T-helper 2 cell treated with Interferon-gamma antibody and Interleukin-4, amounts not matched to agents 5 μg/mL and 100 μg/mL, for 36 hours (primary cell): ENCODE data around the gene TDP1.
"Not testable (repeated sequence)": the region's sequence is repeated elsewhere in the genome, so short reads cannot be mapped to it uniquely, and the experiment has no call there.

Source experiments
- DNase-seq: peaks from one replicate; pipeline ENCODE4 v3.0.0; 2021; ENCODE audit warnings: low spot score
- H3K27ac Mint-ChIP-seq: one replicate; pipeline ENCODE4 v1.8.0; 2021; ENCODE audit warnings: mild to moderate bottlenecking, mixed read lengths
- H3K27me3 Mint-ChIP-seq: one replicate; pipeline ENCODE4 v1.8.0; 2021; ENCODE audit warnings: low read depth, mixed read lengths
- H3K36me3 Mint-ChIP-seq: one replicate; pipeline ENCODE4 v1.8.0; 2021; ENCODE audit warnings: low read depth, mixed read lengths
- H3K4me1 Mint-ChIP-seq: one replicate; pipeline ENCODE4 v1.8.0; 2021; ENCODE audit warnings: low read depth, mixed read lengths
- H3K4me3 Mint-ChIP-seq: one replicate; pipeline ENCODE4 v1.8.0; 2022; ENCODE audit warnings: mild to moderate bottlenecking, moderate library complexity, mixed read lengths
- H3K9me3 Mint-ChIP-seq: one replicate; pipeline ENCODE4 v1.8.0; 2021; ENCODE audit warnings: mixed read lengths

The TDP1 gene

DNA sequence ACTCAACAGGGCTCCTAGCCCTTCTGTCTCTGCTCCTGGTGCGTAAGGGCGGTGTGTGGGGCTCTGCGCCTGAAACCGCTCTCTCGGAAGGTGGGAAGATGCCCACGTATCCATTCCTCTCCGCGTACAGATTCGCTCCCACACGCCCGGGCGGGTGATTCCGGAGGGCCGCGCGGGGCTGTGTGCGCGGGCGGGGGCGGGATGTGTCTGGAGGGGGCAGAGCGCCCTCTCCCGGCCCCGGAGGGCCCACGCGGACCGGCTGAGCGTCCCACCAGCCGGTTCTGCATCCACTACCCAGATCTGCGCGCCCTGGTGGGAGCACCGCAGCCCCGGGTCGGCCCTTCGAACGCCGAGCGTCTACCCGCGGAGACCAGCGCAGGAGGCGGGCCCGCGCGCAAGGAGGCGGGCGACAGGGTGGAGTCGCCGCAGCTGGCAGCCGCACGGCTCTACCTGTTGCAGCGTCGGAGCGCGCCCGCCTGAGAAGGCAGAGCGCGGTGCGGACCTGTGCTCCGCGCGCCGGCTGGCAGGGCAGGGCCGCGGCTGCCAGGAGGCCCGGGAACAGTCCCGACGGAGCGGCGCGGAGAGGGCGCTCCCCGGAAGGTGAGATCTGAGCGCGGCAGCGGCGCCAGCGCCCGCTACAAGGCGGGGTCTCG lies 104.7 kb downstream of the TDP1 start:
- H3K27ac Mint-ChIP-seq: no peak overlapping the region
- H3K27me3 Mint-ChIP-seq: peaks cover 68% of the 10 kb centered on the region
- peak; percentile 68 for DNase-seq
- peak overlapping the region; percentile 73 for H3K4me3 Mint-ChIP-seq
- H3K4me1 Mint-ChIP-seq: peaks cover 18% of the 10 kb centered on the region
- no peaks in the 10 kb centered on the region for H3K9me3 Mint-ChIP-seq
- H3K36me3 Mint-ChIP-seq: no peaks in the 10 kb centered on the region

DNA sequence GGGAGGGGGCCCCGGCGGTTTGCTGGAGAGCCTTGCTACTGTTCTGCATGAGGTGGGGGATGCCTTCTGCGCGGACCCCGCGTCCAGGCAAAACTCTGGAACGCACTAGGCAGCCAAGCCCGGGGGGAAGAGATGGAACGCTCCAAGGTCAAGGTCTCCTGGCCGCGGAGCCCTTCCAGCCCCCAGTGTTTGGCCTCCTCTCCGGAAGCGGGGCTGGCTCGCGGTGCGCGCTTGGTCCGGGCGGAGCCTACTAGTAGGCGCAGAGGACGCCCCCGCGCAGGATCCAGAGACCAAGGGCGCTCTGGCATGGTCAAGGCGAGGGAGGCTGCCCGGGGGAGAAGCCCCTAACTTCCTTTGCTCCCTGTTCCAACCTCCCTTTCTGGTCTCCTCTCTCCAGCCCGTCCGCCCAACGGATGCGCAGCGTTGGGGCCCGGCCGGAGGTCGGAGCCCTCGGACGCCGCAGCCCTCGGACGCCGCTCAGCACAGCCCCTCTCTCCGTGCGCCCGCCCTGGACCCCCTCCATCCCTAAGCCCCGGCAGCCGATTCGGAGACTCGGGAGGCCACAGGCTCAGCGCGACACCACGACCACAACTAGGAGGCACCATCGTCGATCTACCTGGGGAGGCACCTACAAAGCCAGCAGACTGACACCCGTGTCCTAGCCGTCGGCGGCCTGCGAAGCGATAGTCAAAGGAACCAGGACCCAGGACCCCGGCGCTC lies 105.4 kb downstream of the TDP1 start:
- Mint-ChIP-seq H3K4me1 (peaks cover 18% of the 10 kb centered on the region), H3K27me3 (peaks cover 66% of the 10 kb centered on the region), H3K27ac (no peak overlapping the region), H3K36me3 (no peaks in the 10 kb centered on the region), H3K4me3 (peak overlapping the region; percentile 73), H3K9me3 (no peaks in the 10 kb centered on the region)
- no peak for DNase-seq

GRCh38 chr14:90061685-90062126 lies 106.0 kb downstream of the TDP1 start, which contains the start of gene KCNK13:
TSS of gene KCNK13 (plus strand) at chr14:90061994. CDS start at chr14:90062206, 212 bp downstream.
- H3K4me3 Mint-ChIP-seq: peak within 1 kb of the TSS; percentile 81
- H3K9me3 Mint-ChIP-seq: no peaks in the 10 kb centered on the region
- peaks cover 18% of the 10 kb centered on the region for H3K4me1 Mint-ChIP-seq
- H3K36me3 Mint-ChIP-seq: no peaks in the 10 kb centered on the region
- H3K27ac Mint-ChIP-seq: no peak within 1 kb of the TSS
- DNase-seq: no peak
- H3K27me3 Mint-ChIP-seq: peaks cover 66% of the 10 kb centered on the region

DNA sequence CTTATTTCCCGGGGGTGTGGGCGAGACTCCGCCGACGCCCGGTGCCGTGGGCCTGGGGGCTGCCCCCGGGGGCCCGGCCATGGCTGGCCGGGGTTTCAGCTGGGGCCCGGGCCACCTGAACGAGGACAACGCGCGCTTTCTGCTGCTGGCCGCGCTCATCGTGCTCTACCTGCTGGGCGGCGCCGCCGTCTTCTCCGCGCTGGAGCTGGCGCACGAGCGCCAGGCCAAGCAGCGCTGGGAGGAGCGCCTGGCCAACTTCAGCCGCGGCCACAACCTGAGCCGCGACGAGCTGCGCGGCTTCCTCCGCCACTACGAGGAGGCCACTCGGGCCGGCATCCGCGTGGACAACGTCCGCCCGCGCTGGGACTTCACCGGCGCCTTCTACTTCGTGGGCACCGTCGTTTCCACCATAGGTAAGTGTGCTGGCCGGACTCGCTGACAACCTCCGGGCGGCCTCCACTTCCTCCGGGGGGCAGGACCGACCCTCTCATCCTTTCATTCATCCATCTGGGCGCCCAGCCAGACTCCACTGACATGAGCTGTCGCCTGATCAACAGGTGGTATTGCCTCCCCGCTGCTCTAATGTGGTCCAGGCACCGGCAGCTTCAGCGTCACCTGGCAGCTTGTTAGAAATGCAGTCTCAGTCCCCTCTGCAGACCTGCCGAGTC lies 106.5 kb downstream of the TDP1 start:
- no peak overlapping the region for H3K27ac Mint-ChIP-seq
- H3K27me3 Mint-ChIP-seq: peaks cover 62% of the 10 kb centered on the region
- no peak for DNase-seq
- peak overlapping the region; percentile 81 for H3K4me3 Mint-ChIP-seq
- no peaks in the 10 kb centered on the region for H3K36me3 Mint-ChIP-seq
- no peaks in the 10 kb centered on the region for H3K9me3 Mint-ChIP-seq
- H3K4me1 Mint-ChIP-seq: peaks cover 18% of the 10 kb centered on the region

GRCh38 chr14:90062822-90063539 lies 107.3 kb downstream of the TDP1 start:
- Mint-ChIP-seq H3K4me3 (peak overlapping the region; percentile 81), H3K36me3 (no peaks in the 10 kb centered on the region), H3K9me3 (no peaks in the 10 kb centered on the region), H3K4me1 (peaks cover 18% of the 10 kb centered on the region), H3K27ac (no peak overlapping the region), H3K27me3 (peaks cover 65% of the 10 kb centered on the region)
- no peak for DNase-seq

GRCh38 chr14:90072350-90072749 lies 116.6 kb downstream of the TDP1 start:
- no peak overlapping the region for H3K27ac Mint-ChIP-seq
- no peaks in the 10 kb centered on the region for H3K36me3 Mint-ChIP-seq
- H3K4me3 Mint-ChIP-seq: no peak overlapping the region
- no peak for DNase-seq
- H3K4me1 Mint-ChIP-seq: no peaks in the 10 kb centered on the region
- no peaks in the 10 kb centered on the region for H3K9me3 Mint-ChIP-seq
- peaks cover 53% of the 10 kb centered on the region for H3K27me3 Mint-ChIP-seq

DNA sequence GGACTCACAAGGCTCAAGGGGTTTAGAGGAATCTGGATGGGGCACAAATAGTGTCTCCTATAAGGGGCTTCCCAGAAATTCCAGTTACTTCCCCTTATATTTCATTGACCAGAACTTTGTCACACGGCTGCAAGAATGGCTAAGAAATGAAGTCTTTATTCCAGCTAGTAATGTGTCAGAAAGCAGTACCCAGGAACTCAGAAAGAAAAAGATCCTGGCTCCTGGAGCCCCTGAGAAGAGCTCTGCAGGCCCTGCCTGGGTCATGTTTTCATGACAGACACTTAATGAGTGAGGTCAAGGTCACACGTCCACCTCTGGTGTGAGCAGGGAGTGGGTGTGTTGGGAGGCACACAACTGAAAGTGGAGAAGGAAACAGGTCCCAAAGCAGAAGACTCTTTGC lies 123.8 kb downstream of the TDP1 start:
- peaks cover 44% of the 10 kb centered on the region for H3K27me3 Mint-ChIP-seq
- no peak overlapping the region for H3K4me3 Mint-ChIP-seq
- H3K4me1 Mint-ChIP-seq: no peaks in the 10 kb centered on the region
- H3K9me3 Mint-ChIP-seq: no peaks in the 10 kb centered on the region
- no peak overlapping the region for H3K27ac Mint-ChIP-seq
- DNase-seq: no peak
- no peaks in the 10 kb centered on the region for H3K36me3 Mint-ChIP-seq

GRCh38 chr14:90087433-90087832 lies 131.7 kb downstream of the TDP1 start:
- no peak overlapping the region for H3K4me3 Mint-ChIP-seq
- H3K27ac Mint-ChIP-seq: no peak overlapping the region
- no peak for DNase-seq
- no peaks in the 10 kb centered on the region for H3K4me1 Mint-ChIP-seq
- peaks cover 2% of the 10 kb centered on the region for H3K36me3 Mint-ChIP-seq
- H3K27me3 Mint-ChIP-seq: peaks cover 16% of the 10 kb centered on the region
- H3K9me3 Mint-ChIP-seq: peaks cover 4% of the 10 kb centered on the region

DNA sequence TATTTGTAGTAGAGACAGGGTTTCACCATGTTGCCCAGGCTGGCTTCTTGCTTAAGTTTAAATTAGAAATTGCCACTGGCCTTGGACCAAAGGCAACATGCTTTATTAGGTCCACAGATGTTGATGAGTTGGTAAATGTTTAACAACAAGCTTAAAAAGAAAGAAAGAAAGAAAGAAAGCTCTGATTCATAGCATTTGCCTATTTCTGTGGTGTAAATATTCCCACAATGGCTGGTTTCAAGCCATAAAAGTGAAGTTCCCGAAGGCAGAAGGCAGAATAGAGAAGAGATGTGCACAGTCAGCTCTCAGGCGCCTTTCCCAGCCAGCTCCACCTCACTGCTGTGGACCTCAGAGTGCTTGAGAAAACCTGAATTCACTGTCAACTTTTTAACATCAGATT lies 132.4 kb downstream of the TDP1 start:
- peaks cover 2% of the 10 kb centered on the region for H3K4me1 Mint-ChIP-seq
- DNase-seq: no peak
- H3K27ac Mint-ChIP-seq: no peak overlapping the region
- peaks cover 12% of the 10 kb centered on the region for H3K27me3 Mint-ChIP-seq
- no peak overlapping the region for H3K4me3 Mint-ChIP-seq
- peaks cover 2% of the 10 kb centered on the region for H3K36me3 Mint-ChIP-seq
- H3K9me3 Mint-ChIP-seq: peaks cover 4% of the 10 kb centered on the region

GRCh38 chr14:90089486-90089885 lies 133.8 kb downstream of the TDP1 start:
- not testable (repeated sequence) for H3K36me3 Mint-ChIP-seq, DNase-seq, H3K27me3 Mint-ChIP-seq, H3K9me3 Mint-ChIP-seq, H3K27ac Mint-ChIP-seq, H3K4me3 Mint-ChIP-seq
- peaks cover 12% of the 10 kb centered on the region for H3K4me1 Mint-ChIP-seq

- Mint-ChIP-seq H3K4me1 (peaks cover 12% of the 10 kb centered on the region), H3K4me3 (no peak overlapping the region), H3K36me3 (peaks cover 6% of the 10 kb centered on the region), H3K27me3 (peaks cover 5% of the 10 kb centered on the region), H3K9me3 (peaks cover 11% of the 10 kb centered on the region), H3K27ac (no peak overlapping the region)
- DNase-seq: no peak
Observed at GRCh38 chr14:90091393-90091792, 135.7 kb downstream of the TDP1 start.

GRCh38 chr14:90093942-90094595 lies 138.3 kb downstream of the TDP1 start:
- H3K4me1 Mint-ChIP-seq: peaks cover 12% of the 10 kb centered on the region
- peaks cover 2% of the 10 kb centered on the region for H3K27me3 Mint-ChIP-seq
- peaks cover 6% of the 10 kb centered on the region for H3K36me3 Mint-ChIP-seq
- DNase-seq: no peak
- H3K9me3 Mint-ChIP-seq: peaks cover 11% of the 10 kb centered on the region
- H3K27ac Mint-ChIP-seq: peak overlapping the region; percentile 62
- peak overlapping the region; percentile 42 for H3K4me3 Mint-ChIP-seq
